K562 (cell line): Measurements from ENCODE around the gene SAFB. TPM values are rescaled to one million over a fixed set of nuclear protein-coding genes. Genes with fewer than 3 reads are reported as not detected.

Source experiments
- BHLHE40 ChIP-seq: IDR thresholded peaks from 2 replicates; pipeline ENCODE4 v1.6.1; 2011; ENCODE audit warnings: low read length, improper control_type of control experiment
- CC2D1A ChIP-seq: fragments of 450-650 bp; IDR thresholded peaks from 2 replicates; pipeline ENCODE4 v1.6.1; 2017; ENCODE audit warnings: mild to moderate bottlenecking
- ESRRB ChIP-seq: fragments of 250-450 bp; sonication (Bioruptor Pico); IDR thresholded peaks from 2 replicates; pipeline ENCODE4 v1.5.0; 2020; ENCODE audit warnings: mild to moderate bottlenecking, moderate library complexity, borderline replicate concordance
- EWSR1 ChIP-seq: fragments of 450-650 bp; IDR thresholded peaks from 2 replicates; pipeline ENCODE4 v1.6.1; 2018; ENCODE audit warnings: borderline replicate concordance, mild to moderate bottlenecking, low read depth, moderate library complexity; ENCODE audit not compliant: partially characterized antibody
- L3MBTL2 ChIP-seq: fragments of 450-650 bp; IDR thresholded peaks from 2 replicates; pipeline ENCODE4 v1.6.1; 2016; ENCODE audit warnings: mild to moderate bottlenecking, moderate library complexity
- LCOR ChIP-seq: sonication (generic); formaldehyde crosslinking; IDR thresholded peaks from 2 replicates; pipeline ENCODE4 v1.8.0; 2022; ENCODE audit warnings: mild to moderate bottlenecking, missing genetic modification reagents
- MAZ ChIP-seq, 2 experiments: fragments of 450-650 bp in 1 of 2; sonication (generic) in 1 of 2; formaldehyde crosslinking; IDR thresholded peaks in 1 of 2; conservative IDR thresholded peaks in 1 of 2; 2 replicates each; pipeline versions ENCODE4 v1.4.0 to v1.5.0; 2020; ENCODE audit warnings: mild to moderate bottlenecking in 1 of 2, missing genetic modification reagents in 1 of 2
- SP2 ChIP-seq: IDR thresholded peaks from 2 replicates; pipeline ENCODE4 v1.6.1; 2011; ENCODE audit warnings: mild to moderate bottlenecking, low read depth, low read length, moderate library complexity; ENCODE audit not compliant: poor library complexity, severe bottlenecking; ENCODE audit errors: extremely low read depth
- TRIM28 ChIP-seq: fragments of 450-650 bp; IDR thresholded peaks from 2 replicates; pipeline ENCODE4 v1.6.1; 2017
- ZFX ChIP-seq: sonication (generic); formaldehyde crosslinking; IDR thresholded peaks from 2 replicates; pipeline ENCODE4 v1.8.0; 2022; ENCODE audit warnings: mild to moderate bottlenecking, missing genetic modification reagents, moderate library complexity
- ZNF121 ChIP-seq: sonication (generic); formaldehyde crosslinking; conservative IDR thresholded peaks from 2 replicates; pipeline ENCODE4 v1.8.0; 2022; ENCODE audit warnings: missing genetic modification reagents
- ZNF232 ChIP-seq: sonication (generic); formaldehyde crosslinking; IDR thresholded peaks from 2 replicates; pipeline ENCODE4 v1.8.0; 2022; ENCODE audit warnings: mild to moderate bottlenecking, missing genetic modification reagents
- ZNF780A ChIP-seq: fragments of 250-450 bp; sonication (Bioruptor Pico); IDR thresholded peaks from 2 replicates; pipeline ENCODE4 v1.5.0; 2021; ENCODE audit warnings: mild to moderate bottlenecking
- polyA plus RNA-seq, 8 experiments: library from polyadenylated mRNA; depleted of rRNA in 4 of 8; stranded (reverse) in 5 of 8; unstranded in 3 of 8; fragments of >200 nt; fragmentation: Nextera tagmentation in 2 of 8; fragmentation: Illumina TruSeq in 1 of 8; extraction: Ambion mirVana in 2 of 8; extraction: Trizol in 1 of 8; gene quantifications; 2 replicates each; pipeline versions ENCODE4 v1.2.1 to v1.2.3, GENCODE V29; 2011 to 2014; ENCODE audit warnings: inconsistent platforms in 1 of 8, missing spikeins in 1 of 8
- total RNA-seq, 7 experiments: library from RNA; depleted of rRNA in 6 of 7; stranded (reverse); fragments of >200 nt in 6 of 7; fragmentation: Illumina TruSeq in 2 of 7; extraction: Trizol in 2 of 7; gene quantifications; 2 replicates each; pipeline versions ENCODE4 v1.2.1 to v1.2.3, GENCODE V29; 2011 to 2021; ENCODE audit warnings: low replicate concordance in 1 of 7
- TF ChIP-seq, protein P1 (sequence below), 2 experiments: fragments of 450-650 bp; formaldehyde crosslinking in 1 of 2; IDR thresholded peaks; 2 replicates each; pipeline versions ENCODE4 v1.4.0 to v1.6.1; 2014 to 2020; ENCODE audit warnings: mild to moderate bottlenecking in 2 of 2, borderline replicate concordance in 1 of 2, low read depth in 1 of 2
- TF ChIP-seq, protein P2 (sequence below), 2 experiments: IDR thresholded peaks; 2 replicates each; pipeline ENCODE4 v1.6.1; 2012; ENCODE audit warnings: improper control_type of control experiment in 2 of 2, low read depth in 2 of 2, low read length in 2 of 2, borderline replicate concordance in 1 of 2
- TF ChIP-seq, protein P3 (sequence below): sonication (generic); formaldehyde crosslinking; IDR thresholded peaks from 2 replicates; pipeline ENCODE4 v1.9.0; 2022; ENCODE audit warnings: mild to moderate bottlenecking, missing genetic modification reagents

Gene SAFB
- total and polyA plus RNA-seq, 9 of the 15 experiments (the other 6 are each of a cell fraction or from before 2014, with no cell fraction given) = 1.1 to 151 (median 83.1) TPM

DNA sequence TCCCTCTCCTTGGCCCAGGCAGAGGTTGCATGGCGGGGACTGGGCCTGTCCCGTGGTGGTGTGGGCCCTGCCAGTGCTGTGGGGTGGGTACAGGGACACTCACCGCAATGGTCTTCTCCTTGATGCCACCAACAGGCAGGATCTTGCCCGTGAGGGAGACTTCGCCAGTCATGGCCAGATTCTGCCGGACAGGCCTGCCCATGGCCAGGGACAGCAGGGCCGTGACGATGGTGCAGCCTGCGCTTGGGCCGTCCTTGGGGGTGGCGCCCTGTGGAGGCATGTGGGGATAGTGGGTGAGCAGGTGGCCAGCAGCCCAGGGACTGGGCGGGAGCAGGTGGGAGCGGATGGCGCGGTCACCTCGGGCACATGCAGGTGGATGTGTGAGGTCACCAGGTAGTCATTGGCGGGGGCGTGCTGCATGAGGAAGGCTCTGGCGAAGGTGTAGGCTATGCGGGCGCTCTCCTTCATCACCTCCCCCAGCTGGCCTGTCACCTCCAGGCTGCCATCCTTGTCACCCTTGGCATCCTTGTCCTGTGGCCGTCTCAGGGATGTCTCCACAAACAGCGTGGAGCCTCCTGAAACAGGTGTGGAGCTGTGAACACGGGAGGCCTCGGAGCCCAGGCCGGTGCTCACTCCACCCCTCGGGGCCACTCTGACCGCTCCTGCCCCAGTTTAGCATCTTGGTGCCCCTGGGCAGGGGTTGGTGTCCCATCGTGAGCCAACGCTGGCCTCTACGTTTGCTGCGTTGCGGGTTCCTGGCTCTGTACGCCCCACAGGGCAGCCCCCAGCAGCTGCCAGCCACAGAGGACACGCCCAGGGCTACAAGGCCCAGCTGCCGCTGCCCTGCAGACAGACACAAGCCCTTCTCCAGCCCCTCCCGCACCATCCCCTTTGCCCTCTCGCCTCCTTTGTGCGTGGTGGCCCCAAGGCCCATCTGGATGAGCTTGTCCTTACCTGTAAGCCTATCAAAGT, 70.6 kb downstream of the SAFB start (continued):
- TF ChIP-seq, protein P1, sequence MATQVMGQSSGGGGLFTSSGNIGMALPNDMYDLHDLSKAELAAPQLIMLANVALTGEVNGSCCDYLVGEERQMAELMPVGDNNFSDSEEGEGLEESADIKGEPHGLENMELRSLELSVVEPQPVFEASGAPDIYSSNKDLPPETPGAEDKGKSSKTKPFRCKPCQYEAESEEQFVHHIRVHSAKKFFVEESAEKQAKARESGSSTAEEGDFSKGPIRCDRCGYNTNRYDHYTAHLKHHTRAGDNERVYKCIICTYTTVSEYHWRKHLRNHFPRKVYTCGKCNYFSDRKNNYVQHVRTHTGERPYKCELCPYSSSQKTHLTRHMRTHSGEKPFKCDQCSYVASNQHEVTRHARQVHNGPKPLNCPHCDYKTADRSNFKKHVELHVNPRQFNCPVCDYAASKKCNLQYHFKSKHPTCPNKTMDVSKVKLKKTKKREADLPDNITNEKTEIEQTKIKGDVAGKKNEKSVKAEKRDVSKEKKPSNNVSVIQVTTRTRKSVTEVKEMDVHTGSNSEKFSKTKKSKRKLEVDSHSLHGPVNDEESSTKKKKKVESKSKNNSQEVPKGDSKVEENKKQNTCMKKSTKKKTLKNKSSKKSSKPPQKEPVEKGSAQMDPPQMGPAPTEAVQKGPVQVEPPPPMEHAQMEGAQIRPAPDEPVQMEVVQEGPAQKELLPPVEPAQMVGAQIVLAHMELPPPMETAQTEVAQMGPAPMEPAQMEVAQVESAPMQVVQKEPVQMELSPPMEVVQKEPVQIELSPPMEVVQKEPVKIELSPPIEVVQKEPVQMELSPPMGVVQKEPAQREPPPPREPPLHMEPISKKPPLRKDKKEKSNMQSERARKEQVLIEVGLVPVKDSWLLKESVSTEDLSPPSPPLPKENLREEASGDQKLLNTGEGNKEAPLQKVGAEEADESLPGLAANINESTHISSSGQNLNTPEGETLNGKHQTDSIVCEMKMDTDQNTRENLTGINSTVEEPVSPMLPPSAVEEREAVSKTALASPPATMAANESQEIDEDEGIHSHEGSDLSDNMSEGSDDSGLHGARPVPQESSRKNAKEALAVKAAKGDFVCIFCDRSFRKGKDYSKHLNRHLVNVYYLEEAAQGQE (IDR thresholded peaks at IDR 0.05; ENCODE audit: borderline replicate concordance) = 0 out of 2 replicates have a peak, but pooled peaks have one; percentile 12
- TF ChIP-seq, protein P1 (CRISPR knock-in tag; IDR thresholded peaks at IDR 0.05; ENCODE audit: low read depth) = no peak
- TF ChIP-seq, protein P2, sequence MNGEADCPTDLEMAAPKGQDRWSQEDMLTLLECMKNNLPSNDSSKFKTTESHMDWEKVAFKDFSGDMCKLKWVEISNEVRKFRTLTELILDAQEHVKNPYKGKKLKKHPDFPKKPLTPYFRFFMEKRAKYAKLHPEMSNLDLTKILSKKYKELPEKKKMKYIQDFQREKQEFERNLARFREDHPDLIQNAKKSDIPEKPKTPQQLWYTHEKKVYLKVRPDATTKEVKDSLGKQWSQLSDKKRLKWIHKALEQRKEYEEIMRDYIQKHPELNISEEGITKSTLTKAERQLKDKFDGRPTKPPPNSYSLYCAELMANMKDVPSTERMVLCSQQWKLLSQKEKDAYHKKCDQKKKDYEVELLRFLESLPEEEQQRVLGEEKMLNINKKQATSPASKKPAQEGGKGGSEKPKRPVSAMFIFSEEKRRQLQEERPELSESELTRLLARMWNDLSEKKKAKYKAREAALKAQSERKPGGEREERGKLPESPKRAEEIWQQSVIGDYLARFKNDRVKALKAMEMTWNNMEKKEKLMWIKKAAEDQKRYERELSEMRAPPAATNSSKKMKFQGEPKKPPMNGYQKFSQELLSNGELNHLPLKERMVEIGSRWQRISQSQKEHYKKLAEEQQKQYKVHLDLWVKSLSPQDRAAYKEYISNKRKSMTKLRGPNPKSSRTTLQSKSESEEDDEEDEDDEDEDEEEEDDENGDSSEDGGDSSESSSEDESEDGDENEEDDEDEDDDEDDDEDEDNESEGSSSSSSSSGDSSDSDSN (IDR thresholded peaks at IDR 0.05; ENCODE audit: borderline replicate concordance in 1 of 2, low read depth in 2 of 2, low read length in 2 of 2) = no peak
- TF ChIP-seq BHLHE40 (peak; percentile 11; the same call in 1 of the 2 replicates), MAZ (CRISPR knock-in tag; conservative IDR thresholded peaks at IDR 0.05 in 1 of 2, IDR thresholded peaks at IDR 0.05 in 1 of 2) (no peak), TRIM28 (no peak), ZNF232 (CRISPR knock-in tag) (no peak), ZFX (peak; percentile 39; the same call in 1 of the 2 replicates), LCOR (CRISPR knock-in tag) (0 out of 2 replicates have a peak, but pooled peaks have one; percentile 16), CC2D1A (no peak), L3MBTL2 (no peak), ZNF121 (CRISPR knock-in tag) (no peak), EWSR1 (no peak), ZNF780A (CRISPR knock-in tag) (no peak), SP2 (no peak), ESRRB (CRISPR knock-in tag) (no peak)
- TF ChIP-seq, protein P3, sequence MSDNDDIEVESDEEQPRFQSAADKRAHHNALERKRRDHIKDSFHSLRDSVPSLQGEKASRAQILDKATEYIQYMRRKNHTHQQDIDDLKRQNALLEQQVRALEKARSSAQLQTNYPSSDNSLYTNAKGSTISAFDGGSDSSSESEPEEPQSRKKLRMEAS (CRISPR knock-in tag) = peak; percentile 78
